Vagina (tissue), 2 donors: Measurements from ENCODE around the gene MGLL.

ENCODE experiments used
- POLR2A ChIP-seq, 2 donors: fragments of 450-650 bp; IDR thresholded peaks; one replicate each; pipeline ENCODE4 v1.6.1; 2017; ENCODE audit warnings: antibody characterized with exemption in 2 of 2, mild to moderate bottlenecking in 2 of 2, moderate library complexity in 2 of 2
- POLR2AphosphoS5 ChIP-seq, 2 donors: sonication (generic); formaldehyde crosslinking; IDR thresholded peaks; one replicate each; pipeline ENCODE4 v1.9.0; 2017; ENCODE audit warnings: antibody characterized with exemption in 2 of 2, mild to moderate bottlenecking in 2 of 2, low read depth in 1 of 2; ENCODE audit not compliant: insufficient read depth in 1 of 2
- TF ChIP-seq, protein P1 (sequence below), 3 experiments: fragments of 450-650 bp in 2 of 3; fragments of 200-600 bp in 1 of 3; sonication (generic) in 1 of 3; IDR thresholded peaks; one replicate each; pipeline ENCODE4 v1.5.1; 2017 to 2019; ENCODE audit warnings: antibody characterized with exemption in 3 of 3, mild to moderate bottlenecking in 2 of 3, moderate library complexity in 2 of 3

- TF ChIP-seq, protein P1, sequence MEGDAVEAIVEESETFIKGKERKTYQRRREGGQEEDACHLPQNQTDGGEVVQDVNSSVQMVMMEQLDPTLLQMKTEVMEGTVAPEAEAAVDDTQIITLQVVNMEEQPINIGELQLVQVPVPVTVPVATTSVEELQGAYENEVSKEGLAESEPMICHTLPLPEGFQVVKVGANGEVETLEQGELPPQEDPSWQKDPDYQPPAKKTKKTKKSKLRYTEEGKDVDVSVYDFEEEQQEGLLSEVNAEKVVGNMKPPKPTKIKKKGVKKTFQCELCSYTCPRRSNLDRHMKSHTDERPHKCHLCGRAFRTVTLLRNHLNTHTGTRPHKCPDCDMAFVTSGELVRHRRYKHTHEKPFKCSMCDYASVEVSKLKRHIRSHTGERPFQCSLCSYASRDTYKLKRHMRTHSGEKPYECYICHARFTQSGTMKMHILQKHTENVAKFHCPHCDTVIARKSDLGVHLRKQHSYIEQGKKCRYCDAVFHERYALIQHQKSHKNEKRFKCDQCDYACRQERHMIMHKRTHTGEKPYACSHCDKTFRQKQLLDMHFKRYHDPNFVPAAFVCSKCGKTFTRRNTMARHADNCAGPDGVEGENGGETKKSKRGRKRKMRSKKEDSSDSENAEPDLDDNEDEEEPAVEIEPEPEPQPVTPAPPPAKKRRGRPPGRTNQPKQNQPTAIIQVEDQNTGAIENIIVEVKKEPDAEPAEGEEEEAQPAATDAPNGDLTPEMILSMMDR (IDR thresholded peaks at IDR 0.05), result no peak
- TF ChIP-seq POLR2A (IDR thresholded peaks at IDR 0.05) (no peak), POLR2AphosphoS5 (IDR thresholded peaks at IDR 0.05; ENCODE audit: insufficient read depth in 1 of 2, low read depth in 1 of 2) (no peak)
These were observed 172.1 kb downstream of the MGLL start for GRCh38 chr3:127650236-127650635.
